NB4 (cell line): Measurements from ENCODE around the gene C19orf38.

Experiments used
- DNase-seq: peaks from one replicate; pipeline ENCODE4 v3.0.0; 2010; ENCODE audit warnings: low read depth
- H3K4me3 ChIP-seq: one replicate; pipeline ENCODE4 v1.5.1; 2011; ENCODE audit warnings: mild to moderate bottlenecking, low read depth, low read length, moderate library complexity
- CTCF ChIP-seq: IDR thresholded peaks from one replicate; pipeline ENCODE4 v1.5.1; 2012; ENCODE audit warnings: low read depth, low read length
- MAX ChIP-seq: IDR thresholded peaks from 2 replicates; pipeline ENCODE4 v1.6.1; 2011; ENCODE audit warnings: low read depth, low read length
- MYC ChIP-seq: IDR thresholded peaks from 2 replicates; pipeline ENCODE4 v1.6.1; 2011; ENCODE audit warnings: low read depth, low read length
- POLR2A ChIP-seq: IDR thresholded peaks from 2 replicates; pipeline ENCODE4 v1.6.1; 2011; ENCODE audit warnings: mild to moderate bottlenecking; ENCODE audit not compliant: insufficient read length; ENCODE audit errors: extremely low read depth

The C19orf38 gene

GRCh38 chr19:10895363-10895762 is 47.1 kb downstream of the C19orf38 start:
- no peak for DNase-seq
- TF ChIP-seq MAX (no peak), CTCF (no peak), POLR2A (no peak), MYC (no peak)
- H3K4me3 ChIP-seq: no peak overlapping the region

DNA sequence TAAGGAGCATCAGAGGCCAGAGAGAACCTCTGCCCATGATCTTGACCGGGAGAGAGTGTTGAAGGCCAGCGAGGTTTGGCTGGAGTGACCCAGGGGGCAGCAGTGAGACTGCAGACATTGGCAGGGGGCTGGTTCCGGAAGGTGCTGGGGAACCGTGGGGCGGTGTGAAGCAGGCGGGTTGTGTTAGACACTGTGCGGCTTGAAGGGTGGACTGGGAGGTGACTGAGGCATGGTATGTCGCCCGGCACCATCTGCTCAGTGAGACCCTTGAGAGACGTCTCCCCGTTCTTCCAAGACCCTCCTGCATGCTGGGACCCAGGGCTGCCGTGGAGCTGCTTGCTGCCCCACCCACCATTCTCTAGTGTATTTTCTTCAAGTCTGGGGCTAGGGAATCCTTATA is 47.7 kb downstream of the C19orf38 start:
- DNase-seq: no peak
- no peak overlapping the region for H3K4me3 ChIP-seq
- TF ChIP-seq MAX: no peak
- TF ChIP-seq CTCF: peak; percentile 24
- no peak for TF ChIP-seq POLR2A
- TF ChIP-seq MYC: no peak

- peak; percentile 37 for DNase-seq
- H3K4me3 ChIP-seq: no peak overlapping the region
- TF ChIP-seq POLR2A (no peak), MAX (peak; percentile 45), CTCF (no peak), MYC (no peak)
These were observed 48.8 kb downstream of the C19orf38 start for GRCh38 chr19:10896851-10897526.

GRCh38 chr19:10898633-10899032 is 50.4 kb downstream of the C19orf38 start:
- TF ChIP-seq CTCF (no peak), POLR2A (no peak), MAX (no peak), MYC (no peak)
- no peak overlapping the region for H3K4me3 ChIP-seq
- no peak for DNase-seq

DNA sequence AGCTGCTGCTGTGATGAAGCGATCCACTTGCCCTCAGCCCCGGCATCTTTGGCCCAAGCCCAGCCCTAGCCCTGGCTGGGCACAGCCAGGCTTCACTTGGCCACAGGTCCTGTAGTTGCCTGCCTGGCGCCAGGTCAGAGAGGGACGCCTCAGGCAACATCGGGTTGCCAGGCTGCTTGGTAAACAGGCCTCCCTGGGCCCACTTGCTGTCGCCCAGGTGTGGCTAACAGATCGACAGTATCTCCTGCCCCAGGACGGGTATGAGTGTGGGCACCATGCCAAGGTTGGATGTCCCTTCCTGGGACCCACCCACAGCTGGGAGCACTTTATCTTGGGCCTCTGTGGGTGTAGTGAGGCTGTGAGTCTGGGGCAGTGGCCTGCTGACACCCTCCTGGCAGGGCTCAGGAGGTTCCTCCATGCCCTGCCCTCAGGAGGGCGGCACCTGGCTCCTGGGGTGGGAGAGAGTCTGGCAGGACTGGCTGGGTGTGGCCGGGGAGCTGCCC is 51.0 kb downstream of the C19orf38 start:
- no peak for TF ChIP-seq CTCF
- TF ChIP-seq MYC: no peak
- TF ChIP-seq MAX: no peak
- TF ChIP-seq POLR2A: no peak
- no peak for DNase-seq
- H3K4me3 ChIP-seq: no peak overlapping the region
